GM21423 (cell line): ENCODE measurements around the gene SCP2.

Source experiments
- ATAC-seq: cut with Tn5 transposase; IDR thresholded peaks from one replicate; pipeline ENCODE4 v1.9.1; 2021; ENCODE audit warnings: mild to moderate bottlenecking, moderate library complexity; ENCODE audit not compliant: unreplicated experiment

The SCP2 gene

GRCh38 chr1:53079251-53079650, 152.2 kb downstream of the SCP2 start:
- ATAC-seq: no peak

DNA sequence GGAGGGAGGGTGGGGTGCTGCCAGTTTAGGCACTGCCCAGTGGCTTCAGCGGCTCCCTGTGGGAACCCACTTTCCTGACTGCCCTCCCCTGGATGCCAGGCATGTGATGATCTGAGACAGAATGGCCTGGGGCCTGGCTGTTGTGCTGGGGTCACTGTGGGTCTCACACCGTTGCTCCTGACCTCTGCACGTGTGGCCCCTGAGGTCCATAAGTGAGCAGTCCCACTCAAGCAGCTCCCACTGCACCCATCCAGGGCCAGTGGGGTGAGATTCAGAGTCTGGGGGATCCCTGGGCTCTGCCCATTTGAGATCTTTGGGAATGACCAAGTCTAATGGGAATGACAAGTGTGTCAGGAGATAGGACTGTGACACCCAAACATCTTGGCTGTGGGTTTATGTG, 153.0 kb downstream of the SCP2 start:
- no peak for ATAC-seq

GRCh38 chr1:53080769-53081168, 153.7 kb downstream of the SCP2 start:
- ATAC-seq: no peak

- ATAC-seq: no peak
Observed at GRCh38 chr1:53081384-53082066, 154.4 kb downstream of the SCP2 start.

DNA sequence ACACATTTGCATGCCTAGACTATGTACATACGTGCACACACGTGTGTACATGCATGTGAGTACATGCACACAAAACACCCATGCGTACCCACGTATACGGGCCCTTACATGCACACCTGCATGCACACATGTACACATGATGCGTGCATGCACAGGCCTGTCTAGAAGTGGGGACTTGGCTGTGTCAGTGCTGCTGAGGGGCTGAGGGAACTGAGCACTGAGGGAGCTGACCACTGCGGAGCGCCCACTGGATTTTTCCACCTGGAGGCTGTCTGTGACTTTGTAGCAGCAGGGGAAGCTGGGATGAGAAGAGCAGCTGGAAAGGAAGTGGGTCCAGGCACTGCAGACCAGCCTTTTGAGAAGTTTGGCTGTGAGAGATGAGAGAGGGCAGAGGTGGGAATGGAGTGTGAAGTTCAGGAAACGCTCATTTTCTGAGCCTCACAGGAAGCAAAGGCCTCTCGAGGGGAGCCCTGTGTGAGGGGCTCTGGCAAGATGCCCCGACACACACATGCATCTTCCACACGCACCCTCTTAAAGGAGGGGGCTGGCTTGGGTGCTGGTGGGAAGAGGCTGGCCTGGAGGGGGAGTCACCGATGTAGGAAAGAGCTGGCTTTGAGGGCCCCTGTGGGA, 155.9 kb downstream of the SCP2 start:
- ATAC-seq: no peak

DNA sequence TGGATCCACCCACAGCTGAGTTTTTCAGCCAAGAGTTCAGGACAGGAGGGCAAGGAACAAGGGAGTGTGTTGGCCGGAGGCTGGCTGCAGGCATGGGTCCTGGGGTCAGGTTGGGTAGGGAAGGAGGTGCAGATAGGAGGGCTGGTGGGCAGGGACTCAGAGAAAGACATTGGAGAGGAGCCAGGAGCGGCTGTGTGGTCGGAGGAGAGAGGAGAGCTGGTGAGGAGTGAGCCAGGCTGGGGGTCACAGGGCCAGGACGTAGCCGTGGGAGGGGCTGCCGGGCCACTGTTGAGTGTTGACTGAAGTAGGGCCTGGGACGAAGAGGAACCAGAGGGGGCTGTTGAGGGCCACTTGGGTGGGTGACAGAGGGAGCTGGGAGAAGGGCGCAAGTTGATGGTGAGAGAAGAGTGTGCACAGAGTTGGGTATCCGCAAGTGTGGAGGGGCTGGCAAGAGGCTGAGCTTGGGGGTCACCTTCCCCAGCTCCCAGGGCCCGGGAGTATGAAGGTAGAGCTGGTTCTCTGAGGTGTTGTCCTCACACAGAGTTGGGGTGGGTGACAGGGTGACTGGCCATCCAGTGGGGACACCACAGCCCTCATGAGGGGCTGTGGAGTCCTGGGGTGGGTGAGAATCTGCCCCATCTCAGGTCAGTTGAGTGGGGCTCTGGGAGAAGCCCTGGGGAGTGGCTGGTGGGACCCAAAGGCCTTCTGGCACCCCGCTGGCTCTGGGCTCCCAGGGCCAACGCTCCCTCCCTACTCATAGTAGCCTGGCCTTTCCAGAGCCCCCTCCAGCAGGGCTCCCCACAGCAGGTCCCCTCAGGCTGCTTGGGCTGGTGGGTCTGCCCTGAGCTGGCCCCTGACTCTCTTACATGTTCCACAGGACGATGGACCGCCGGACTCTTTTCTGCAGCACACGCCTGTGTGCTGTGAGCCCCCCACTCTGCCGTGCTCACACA, 156.8 kb downstream of the SCP2 start:
- ATAC-seq: no peak

DNA sequence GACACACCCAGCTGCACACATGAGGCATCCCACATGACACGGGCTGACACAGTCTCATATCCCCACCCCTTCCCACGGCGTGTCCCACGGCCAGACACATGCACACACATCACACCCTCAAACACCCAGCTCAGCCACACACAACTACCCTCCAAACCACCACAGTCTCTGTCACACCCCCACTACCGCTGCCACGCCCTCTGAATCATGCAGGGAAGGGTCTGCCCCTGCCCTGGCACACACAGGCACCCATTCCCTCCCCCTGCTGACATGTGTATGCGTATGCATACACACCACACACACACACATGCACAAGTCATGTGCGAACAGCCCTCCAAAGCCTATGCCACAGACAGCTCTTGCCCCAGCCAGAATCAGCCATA, 157.5 kb downstream of the SCP2 start:
- ATAC-seq: no peak

- ATAC-seq: no peak
Observed at GRCh38 chr1:53085405-53085804, 158.3 kb downstream of the SCP2 start.

DNA sequence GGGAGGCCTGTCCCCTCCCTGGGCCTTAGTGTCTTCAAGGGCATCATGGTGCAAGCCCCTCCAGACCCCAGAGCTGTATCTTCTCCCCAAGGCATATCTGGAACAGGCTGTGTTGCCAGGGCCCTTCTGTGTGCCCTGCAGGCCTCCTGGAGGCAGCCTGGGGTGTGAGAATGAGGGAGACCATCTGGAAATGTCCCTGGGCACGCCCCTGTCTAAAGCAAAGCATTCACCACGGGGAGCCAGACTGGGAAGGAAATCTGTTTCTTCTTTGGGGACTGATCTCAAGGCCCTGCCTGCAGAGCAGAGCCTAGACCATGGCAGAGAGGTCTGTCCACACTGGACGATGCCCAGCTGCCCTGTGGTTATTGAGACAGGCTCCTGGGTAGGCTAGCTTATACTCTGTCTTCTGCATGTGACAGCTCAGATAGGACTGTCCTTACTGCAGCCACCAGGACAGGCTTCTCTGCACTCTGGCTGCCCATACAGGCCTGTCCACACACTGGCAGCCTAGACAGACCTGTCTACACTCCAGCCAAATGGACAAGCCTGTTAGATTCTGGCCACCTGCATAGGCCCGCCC, 159.5 kb downstream of the SCP2 start:
- no peak for ATAC-seq

- ATAC-seq: no peak
Observed at GRCh38 chr1:53087332-53088285, 160.5 kb downstream of the SCP2 start.

GRCh38 chr1:53088616-53089300, 161.7 kb downstream of the SCP2 start:
- ATAC-seq: no peak

DNA sequence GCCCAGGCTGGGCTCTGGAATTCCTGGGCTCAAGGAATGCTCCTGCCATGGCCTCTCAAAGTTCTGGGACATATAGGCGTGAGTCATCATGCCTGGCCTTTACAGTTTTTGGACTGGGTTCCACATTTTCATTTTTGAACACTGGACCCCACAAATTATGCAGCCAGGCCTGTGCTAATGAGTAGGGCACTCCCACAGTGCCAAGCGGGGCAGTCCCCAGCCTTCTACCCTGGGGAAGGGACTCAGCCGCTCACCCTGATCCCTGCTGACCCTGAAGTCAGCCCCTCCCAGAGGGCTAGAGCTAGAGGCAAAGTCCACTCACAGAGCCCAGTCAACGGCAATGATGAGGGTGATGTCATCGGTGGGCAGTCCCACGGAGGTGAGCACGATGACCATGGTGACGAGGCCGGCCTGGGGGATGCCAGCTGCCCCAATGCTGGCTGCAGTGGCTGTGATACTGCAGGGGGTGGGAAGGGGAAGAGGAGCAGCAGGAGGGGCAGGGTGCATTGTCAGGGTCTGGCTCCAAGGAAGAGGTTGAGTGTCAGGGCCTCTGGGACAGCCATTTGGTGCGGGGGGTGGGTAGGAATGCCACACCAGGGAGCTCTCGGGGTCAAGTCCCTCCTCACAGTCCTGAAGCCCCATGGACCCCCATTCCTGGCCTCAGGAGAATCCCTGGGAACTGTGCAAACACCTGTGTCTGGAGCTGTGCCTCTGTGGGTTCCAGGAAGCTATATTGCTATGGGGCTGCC, 162.6 kb downstream of the SCP2 start:
- no peak for ATAC-seq

DNA sequence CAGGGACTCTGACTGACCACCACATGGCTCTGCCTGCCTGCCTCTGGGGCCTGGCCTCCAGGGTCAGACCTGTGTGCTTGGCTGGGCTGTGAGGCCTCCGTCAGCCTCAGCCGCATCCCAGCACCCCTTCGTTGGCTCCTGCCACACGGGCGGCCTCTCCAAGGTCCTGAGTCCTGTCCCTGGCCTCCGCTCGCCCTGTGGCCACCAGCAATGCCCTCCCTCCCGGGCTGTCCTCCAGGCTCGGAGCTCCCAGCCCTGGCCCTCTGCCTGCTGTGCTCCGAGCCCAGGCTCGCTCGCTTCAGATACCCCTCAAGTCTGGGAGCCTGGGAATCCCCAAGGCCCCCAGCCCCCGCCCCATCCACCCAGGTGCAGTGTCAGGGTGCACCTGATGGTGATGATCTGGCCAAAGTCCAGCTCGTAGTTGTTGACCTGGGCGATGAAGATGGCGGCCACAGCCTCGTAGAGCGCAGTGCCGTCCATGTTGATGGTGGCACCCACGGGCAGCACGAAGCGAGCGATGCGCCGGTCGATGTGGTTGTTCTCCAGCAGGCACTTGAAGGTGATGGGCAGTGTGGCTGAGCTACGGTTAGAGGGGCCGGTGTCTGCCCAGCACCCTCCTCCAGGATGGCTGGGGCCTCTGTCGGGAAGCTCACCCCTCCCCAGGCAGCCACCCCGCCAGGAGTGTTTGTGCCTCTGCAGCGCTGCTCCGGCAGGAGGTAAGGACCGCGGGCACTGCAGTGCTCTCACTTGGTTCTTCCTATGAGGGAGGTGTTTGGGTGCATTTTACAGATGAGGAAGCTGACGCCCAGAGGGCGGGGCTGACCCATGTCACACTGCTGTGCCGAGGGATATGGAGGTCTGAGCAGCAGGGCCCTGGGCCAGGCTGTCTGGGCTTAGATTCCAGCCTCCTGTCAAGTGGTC, 163.4 kb downstream of the SCP2 start:
- ATAC-seq: no peak

- no peak for ATAC-seq
Observed at GRCh38 chr1:53091841-53092645, 165.0 kb downstream of the SCP2 start.

GRCh38 chr1:53092659-53093450, 165.8 kb downstream of the SCP2 start:
- no peak for ATAC-seq

- no peak for ATAC-seq
Observed at GRCh38 chr1:53093451-53093754, 166.3 kb downstream of the SCP2 start.
